COLO668 (cell line): ENCODE data around the gene IGSF9B.

ENCODE experiments used
- DNase-seq: peaks from one replicate; lab custom pipeline; 2025; ENCODE audit not compliant: unreplicated experiment; lab: John Stamatoyannopoulos, UW

Gene IGSF9B

DNA sequence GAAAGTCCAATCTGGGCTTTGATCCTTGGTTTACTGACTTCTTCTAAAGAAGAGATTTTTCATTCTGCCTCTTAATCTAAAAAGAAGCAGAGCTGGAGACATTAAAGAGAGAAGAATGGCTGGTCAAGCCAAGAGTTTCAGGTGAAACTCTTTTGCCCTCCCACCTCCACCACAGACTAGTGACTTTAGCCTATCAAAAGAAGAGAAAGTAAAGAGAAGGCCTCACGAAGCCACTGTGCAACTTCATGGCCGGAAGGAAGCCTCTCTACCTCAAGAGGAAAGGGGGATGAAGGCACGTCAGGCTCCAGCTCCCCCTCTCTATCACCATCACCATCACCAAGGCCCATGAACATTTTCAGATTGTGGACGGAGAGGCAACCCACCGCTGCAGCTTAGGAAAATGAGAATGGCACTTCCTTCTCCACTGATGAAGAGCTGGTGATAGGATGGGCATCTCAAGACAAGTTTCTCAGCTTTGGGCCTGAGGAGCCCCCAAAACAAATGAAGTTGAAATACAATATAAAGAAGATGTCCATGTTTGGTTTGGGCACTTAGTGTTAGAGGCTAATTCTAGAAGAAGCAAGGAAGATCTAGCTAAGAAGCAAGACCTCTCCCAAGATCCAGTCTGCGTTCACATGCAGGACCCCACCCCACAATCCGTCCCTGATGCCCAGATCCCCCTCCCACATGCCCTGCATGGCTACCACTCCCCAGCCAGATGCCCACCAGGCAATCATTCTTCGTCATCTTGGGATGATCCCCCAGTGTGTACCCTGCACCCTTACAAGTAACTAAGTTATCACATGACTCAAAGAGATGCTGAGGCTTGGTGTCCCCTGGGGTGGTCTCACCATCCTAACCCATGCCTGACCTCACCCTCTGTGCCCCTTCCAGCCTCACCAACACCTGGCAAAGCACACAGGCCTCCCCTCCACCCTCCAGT is 52.6 kb downstream of the IGSF9B start:
- no peak for DNase-seq

GRCh38 chr11:133903056-133903455 is 53.7 kb downstream of the IGSF9B start:
- DNase-seq: no peak

DNA sequence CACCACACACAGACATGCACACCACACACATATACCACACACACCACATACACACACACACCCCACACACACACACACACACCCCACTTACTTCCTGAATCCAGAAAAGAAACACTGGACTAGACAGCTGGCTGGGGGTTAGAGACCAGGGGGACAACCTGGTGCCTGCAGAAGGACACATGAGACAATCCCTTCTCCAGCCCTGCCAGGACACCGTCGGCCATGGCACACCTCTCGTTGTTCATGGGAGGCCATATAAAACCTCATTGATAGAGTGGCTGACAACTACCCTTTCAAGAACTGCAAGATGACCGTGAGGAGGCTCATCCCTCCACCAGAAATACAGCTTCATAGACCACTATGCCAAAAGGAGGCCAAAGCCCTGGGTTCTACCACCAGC is 54.3 kb downstream of the IGSF9B start:
- no peak for DNase-seq

DNA sequence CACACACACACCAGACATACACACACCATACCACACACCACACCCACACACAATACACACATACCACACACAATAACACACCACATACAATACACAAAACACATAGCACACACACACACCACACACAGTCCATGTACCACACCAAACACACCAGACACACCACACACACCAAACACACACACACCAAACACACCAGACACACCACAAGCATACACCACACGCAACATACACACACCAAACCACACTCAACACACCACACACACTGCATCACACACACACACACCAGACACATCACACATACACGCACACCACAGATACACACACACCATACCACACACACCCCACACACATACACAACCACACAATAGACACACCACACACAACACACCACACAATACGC is 54.8 kb downstream of the IGSF9B start:
- no peak for DNase-seq

GRCh38 chr11:133901316-133901715 is 55.5 kb downstream of the IGSF9B start:
- DNase-seq: no peak

DNA sequence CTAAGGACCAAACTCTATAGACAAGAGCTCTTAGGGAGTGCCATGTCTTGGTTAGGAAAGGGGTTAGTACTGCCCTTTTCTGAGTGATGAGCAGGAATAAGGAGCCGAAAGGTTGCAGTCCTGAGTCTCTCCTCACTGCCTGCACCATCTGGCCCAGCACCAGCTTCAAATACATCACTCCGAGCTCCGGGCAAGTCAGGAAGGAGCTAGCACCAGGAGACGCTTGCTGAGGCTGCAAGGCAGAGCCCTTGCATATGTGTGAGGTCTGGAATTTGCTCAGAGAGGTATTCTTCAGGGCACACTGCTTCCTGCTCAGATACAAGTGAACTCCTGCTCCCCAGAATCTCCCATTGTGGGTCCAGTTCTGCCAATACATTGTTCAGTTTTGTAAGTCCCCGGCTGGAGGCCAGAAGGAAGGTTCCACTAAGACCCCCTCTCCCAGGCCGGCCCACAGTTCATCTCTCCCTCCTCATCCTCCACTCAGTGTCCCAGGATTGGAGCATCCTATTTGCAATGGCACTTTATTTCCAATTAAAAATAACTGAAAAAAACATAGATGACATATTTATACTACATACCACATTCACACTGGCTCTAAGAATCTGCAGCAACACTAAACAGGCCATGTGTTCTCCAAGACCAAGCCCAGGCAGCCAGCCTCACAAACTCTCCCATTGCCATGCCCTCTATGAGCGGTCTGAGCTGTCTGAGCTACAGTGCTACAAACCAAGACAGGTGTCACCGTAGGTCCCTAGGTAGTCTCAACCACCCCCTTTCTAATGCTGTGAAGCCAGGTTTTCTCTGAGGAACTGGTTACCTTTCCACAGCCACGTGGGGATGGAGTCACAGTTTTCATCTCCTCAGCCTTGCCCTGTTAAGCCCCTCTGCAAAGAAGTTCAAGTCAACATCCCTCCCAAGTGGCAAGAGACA is 56.3 kb downstream of the IGSF9B start:
- no peak for DNase-seq

DNA sequence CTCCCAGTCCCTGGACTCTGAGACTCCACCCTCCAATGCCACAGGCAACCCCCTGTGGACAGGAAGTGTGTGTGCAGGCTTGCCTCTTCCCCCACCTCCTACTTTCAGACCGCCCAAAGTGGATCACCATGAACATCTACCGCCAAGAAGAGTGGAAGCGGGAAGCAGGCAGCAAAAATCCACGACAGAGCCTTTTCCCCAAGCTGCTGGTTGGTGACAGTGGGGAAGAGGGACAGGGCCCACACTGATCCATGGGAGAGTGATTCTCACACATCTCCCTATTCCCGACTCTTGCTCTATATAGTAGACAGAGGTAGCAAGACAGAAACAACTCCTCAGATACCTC is 58.0 kb downstream of the IGSF9B start:
- no peak for DNase-seq

- DNase-seq: no peak
Measured at GRCh38 chr11:133898031-133898769, 58.6 kb downstream of the IGSF9B start.

GRCh38 chr11:133897331-133897650 is 59.5 kb downstream of the IGSF9B start:
- no peak for DNase-seq

DNA sequence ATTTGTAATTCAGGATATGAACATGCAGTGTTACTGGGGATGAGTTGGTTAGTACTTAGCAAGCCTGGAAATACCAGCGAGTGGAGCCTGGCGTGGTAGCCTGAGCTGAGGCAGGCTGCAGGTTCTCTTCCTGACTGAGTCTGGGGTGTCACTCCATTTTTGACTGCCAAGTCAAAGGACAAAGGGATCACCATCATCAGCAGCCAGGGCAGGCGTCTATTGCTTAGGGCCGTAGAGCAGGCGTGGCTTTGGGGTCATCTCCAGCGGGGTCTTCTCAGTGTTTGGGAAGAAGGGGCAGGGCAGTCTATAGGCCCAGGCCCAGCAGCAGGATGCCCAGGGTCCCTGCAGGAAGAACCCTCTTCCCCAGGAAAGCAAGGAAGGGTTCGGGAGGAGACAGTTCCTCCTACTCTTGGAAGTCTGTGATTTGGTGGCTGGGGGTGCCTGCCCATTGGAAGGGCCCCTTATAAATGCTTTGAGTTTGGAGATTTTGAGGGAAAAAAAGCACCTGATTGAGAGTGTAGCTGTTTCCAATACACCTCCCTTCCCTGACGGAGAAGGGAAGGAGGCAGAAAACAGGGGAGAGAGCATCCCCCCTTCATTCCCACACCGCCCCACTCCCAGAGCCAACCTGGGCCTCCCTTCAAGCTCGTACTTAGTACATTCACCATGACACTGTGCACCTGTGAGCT is 60.0 kb downstream of the IGSF9B start:
- DNase-seq: no peak

DNA sequence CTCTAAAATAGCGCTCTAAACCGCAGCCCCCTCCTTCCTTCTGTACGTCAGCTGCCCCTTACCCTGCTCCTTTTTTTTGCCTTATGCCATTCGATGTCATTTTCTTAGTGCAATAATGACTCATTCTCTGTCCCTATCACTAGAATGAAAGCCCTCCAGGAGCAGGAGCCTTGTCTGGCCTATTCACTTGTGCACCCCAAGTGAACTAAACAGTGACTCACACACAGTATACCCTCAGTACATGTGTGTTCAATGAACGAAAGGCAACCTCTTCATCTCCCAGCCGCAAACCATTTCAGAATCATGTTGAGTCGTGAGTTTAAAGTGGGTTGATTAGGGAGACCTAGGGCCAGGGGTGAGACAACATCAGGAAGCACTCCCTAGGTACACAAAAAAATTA is 60.7 kb downstream of the IGSF9B start:
- no peak for DNase-seq

- DNase-seq: no peak
Measured at GRCh38 chr11:133895551-133895950, 61.2 kb downstream of the IGSF9B start.

DNA sequence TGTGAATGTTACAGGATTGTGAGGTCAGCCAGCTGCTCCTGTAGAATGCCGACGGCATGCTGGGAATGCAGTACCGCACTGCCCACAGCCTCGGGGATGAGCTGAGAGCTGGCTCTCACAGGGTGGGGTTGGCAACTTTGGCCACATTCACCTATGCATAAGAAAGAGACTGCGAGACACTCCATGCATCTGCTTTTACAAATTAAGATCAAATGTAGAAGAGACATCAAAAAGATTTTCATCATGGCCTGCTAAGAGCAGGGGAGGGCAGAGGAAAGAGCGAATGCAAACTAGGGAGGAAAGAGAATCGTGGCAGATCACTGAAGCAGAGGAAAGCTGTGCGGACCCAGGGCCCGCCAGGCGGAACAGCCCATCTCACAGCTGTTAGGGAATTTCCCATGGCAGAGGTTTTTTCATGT is 61.7 kb downstream of the IGSF9B start:
- no peak for DNase-seq

DNA sequence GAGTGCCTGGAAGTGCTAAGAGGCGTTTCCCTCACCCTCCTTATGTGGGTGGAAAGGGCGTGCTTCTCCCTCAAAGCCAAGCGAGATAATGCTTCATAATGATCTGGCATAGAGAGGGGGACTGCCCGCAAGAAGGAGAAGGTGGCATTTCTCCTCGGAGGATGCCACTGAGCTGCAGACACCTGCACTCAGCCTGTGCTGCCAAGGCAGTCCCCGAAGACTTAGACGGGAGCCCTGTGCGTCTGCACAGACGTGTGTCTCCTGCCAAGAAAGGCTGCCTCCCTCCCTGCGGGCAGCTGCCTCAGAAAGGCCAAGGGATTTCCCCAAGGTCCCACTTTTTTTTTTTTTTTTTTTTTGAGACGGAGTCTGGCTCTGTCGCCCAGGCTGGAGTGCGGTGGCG is 63.4 kb downstream of the IGSF9B start:
- DNase-seq: no peak

DNA sequence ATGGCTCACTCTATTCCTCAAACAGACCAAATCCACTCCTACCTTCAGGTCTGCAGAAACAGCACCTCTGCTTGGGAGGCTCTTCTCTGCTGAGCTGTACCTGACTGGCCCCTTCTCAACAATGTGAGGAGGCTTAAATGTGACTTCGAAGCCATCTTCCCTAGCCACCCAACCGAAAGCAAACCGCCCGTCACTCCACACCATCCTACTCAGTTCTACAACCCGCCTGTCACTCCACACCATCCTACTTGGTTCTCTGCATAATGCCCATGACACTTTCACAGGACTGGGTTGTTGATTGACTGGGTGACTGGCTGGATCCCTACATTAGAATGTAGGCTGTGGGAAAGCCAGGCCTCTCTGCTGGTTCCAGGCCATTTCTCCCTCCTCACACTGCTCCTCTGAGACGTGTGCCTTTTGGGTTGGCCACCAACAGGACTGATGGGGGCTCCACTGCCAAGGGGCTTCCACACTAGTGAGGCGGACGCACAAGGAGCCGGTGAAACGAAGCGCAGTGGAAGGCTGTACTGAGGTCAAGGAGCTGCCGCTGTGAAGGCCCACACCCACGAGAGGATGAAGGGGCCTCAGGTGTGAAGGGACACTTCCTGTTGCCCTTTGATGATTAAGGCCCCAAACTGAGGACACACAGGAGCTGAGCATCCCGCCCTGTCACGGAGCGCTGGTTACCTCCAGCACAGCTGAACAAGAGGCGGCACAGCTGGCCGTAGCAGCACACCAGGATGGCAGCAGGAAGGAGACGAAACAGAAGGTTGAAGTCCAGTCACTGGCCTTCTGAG is 64.0 kb downstream of the IGSF9B start:
- no peak for DNase-seq

DNA sequence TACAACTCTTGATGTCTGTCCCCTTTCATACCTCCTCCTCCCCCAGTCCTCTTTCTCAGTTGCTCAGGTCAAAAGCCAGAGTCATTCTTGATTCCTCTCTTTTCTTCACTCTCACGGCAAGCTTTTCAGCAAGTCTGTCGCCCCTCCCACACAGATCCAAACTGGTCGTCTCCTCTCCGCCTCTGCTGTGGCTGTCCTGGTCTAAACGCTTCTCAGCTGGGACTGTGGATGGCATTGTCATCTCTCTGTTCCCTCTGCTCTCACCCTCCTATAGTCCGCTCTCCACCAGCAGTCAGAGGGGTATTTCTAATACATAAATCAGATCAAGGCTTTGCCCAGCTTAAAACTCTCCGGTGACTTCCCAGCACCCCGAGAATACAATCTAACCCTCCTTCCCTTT is 64.6 kb downstream of the IGSF9B start:
- DNase-seq: no peak

- no peak for DNase-seq
Measured at GRCh38 chr11:133889893-133890292, 66.9 kb downstream of the IGSF9B start.

GRCh38 chr11:133889188-133889587 is 67.6 kb downstream of the IGSF9B start:
- DNase-seq: no peak

GRCh38 chr11:133887692-133888332 is 69.0 kb downstream of the IGSF9B start:
- no peak for DNase-seq

- no peak for DNase-seq
Measured at GRCh38 chr11:133886029-133886428, 70.7 kb downstream of the IGSF9B start.
